ENCODE measurements around the gene LGALS4.
"Not testable (repeated sequence)": the region's sequence is repeated elsewhere in the genome, so short reads cannot be mapped to it uniquely, and the experiment has no call there.

Gene LGALS4

GRCh38 chr19:38842439-38843174 lies 29.9 kb upstream of the LGALS4 start:
- peak; percentile 53 to 60 for DNase-seq (ENCODE audit: low read depth in 2 of 2)

- DNase-seq (ENCODE audit: low read depth in 2 of 2): no peak
These were observed 29.2 kb upstream of the LGALS4 start for GRCh38 chr19:38841787-38842438.

- DNase-seq (ENCODE audit: low read depth in 2 of 2): no peak
These were observed 28.5 kb upstream of the LGALS4 start for GRCh38 chr19:38841180-38841766.

GRCh38 chr19:38840583-38840968 lies 27.8 kb upstream of the LGALS4 start:
- no peak for DNase-seq (ENCODE audit: low read depth in 2 of 2)

GRCh38 chr19:38839816-38840582 lies 27.3 kb upstream of the LGALS4 start:
- DNase-seq (ENCODE audit: low read depth in 2 of 2): no peak

- no peak for DNase-seq (ENCODE audit: low read depth in 2 of 2)
These were observed 26.4 kb upstream of the LGALS4 start for GRCh38 chr19:38838986-38839761.

GRCh38 chr19:38838208-38838985 lies 25.7 kb upstream of the LGALS4 start:
- peak; percentile 52 to 59 for DNase-seq (ENCODE audit: low read depth in 2 of 2)

- no peak for DNase-seq (ENCODE audit: low read depth in 2 of 2)
These were observed 24.9 kb upstream of the LGALS4 start for GRCh38 chr19:38837656-38838121.

GRCh38 chr19:38836983-38837626 lies 24.4 kb upstream of the LGALS4 start:
- no peak for DNase-seq (ENCODE audit: low read depth in 2 of 2)

- no peak for DNase-seq (ENCODE audit: low read depth in 2 of 2)
These were observed 23.6 kb upstream of the LGALS4 start for GRCh38 chr19:38836159-38836982.

GRCh38 chr19:38834590-38834989 lies 21.8 kb upstream of the LGALS4 start:
- DNase-seq (ENCODE audit: low read depth in 2 of 2): no peak

- no peak for DNase-seq (ENCODE audit: low read depth in 2 of 2)
These were observed 21.4 kb upstream of the LGALS4 start for GRCh38 chr19:38834104-38834490.

GRCh38 chr19:38833092-38833425 lies 20.3 kb upstream of the LGALS4 start:
- DNase-seq (ENCODE audit: low read depth in 2 of 2): no peak

GRCh38 chr19:38831142-38831605 lies 18.4 kb upstream of the LGALS4 start:
- DNase-seq (ENCODE audit: low read depth in 2 of 2): peak in 1 of 2 donors; percentile 16

- no peak for DNase-seq (ENCODE audit: low read depth in 2 of 2)
These were observed 17.4 kb upstream of the LGALS4 start for GRCh38 chr19:38830039-38830733.

GRCh38 chr19:38829203-38829602 lies 16.5 kb upstream of the LGALS4 start:
- DNase-seq (ENCODE audit: low read depth in 2 of 2): not testable (repeated sequence)

GRCh38 chr19:38826856-38827551 lies 14.3 kb upstream of the LGALS4 start:
- no peak for DNase-seq (ENCODE audit: low read depth in 2 of 2)

GRCh38 chr19:38825936-38826335 lies 13.2 kb upstream of the LGALS4 start:
- not testable (repeated sequence) for DNase-seq (ENCODE audit: low read depth in 2 of 2)

Data from stimulated activated CD8-positive, alpha-beta memory T cell treated with anti-CD3 and anti-CD28 coated beads, Interleukin-15, amount 100 ng/mL, for 48 hours (primary cell).